ENCODE results near the gene SPTLC2.

The SPTLC2 gene

DNA sequence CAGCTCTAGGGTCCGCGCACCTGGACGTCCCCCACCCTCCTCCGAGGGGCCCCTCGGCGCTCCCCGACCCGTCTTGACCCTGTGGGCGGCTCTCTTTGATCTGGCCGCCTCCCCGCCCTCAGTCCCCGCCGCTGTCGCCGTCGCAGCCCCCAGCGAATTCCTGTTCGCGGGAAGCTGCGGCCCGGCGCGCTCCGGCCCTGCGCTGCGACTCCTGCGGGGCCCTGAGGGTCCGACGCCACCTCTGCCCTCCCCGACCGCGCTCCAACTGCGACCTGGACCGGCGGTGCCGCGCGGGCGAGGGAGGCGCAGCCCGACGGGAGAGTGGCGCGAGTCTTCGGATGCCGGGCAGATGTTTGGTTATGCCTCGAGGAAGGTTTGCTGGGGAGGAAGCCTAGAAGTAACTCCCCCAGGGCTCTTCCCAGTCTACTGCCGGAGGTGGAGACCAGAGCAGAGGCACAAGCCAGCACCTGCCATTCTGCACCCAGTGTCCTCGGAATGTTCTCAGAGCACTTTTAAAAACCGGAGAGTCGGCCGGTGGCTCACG, 117.4 kb downstream of the SPTLC2 start:
- no peak for DNase-seq

DNA sequence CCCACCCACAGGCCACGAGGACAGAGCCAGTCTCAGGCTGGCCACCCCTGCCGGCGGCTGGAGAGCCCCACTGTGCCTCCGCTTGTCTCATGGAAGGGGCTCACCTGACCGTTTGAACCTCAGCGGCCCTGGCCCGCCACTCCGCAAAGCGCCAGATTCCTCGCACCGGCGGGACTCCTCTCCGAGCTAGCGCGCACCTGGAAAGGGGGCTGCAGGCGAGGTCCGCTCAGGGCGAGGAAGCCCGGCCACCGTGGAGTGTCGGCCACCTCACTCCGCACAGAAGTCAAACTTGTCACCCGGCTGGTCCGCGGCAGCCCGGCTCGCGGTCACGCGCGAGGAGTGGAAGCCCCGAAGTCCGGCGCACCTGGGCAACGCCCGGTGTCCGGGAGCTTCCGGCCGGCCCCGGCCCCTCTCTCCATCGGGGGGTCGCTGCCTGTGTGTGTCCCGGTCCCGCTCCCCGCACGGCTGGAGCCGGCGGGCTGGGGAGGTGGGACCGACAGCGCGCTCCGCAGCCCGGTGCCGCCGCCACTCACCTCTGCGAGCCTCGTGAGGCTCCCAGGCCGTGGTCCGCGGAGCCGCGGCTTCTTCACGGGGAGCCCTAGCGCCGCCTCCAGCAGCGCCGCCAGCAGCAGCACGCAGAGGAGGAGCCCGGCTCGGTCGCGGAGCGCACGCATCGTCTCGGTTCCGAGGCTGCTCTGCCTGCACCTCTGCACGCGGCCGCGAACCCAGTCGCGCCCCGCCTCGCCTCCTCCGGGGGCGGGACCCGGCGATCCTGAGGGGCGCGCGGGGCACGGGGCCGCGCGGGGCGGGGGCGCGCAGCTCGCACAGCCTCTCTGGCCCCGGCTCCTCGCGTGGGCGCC, 118.1 kb downstream of the SPTLC2 start, which contains the start of gene ISM2:
Gene ISM2, minus strand, starts transcription at position 697 of the 860 bp plus-strand sequence. Its CDS starts 23 bp downstream, at position 674.
- DNase-seq, result peak in 3 of 6 experiments; percentile 5 to 15 (median 7)

DNA sequence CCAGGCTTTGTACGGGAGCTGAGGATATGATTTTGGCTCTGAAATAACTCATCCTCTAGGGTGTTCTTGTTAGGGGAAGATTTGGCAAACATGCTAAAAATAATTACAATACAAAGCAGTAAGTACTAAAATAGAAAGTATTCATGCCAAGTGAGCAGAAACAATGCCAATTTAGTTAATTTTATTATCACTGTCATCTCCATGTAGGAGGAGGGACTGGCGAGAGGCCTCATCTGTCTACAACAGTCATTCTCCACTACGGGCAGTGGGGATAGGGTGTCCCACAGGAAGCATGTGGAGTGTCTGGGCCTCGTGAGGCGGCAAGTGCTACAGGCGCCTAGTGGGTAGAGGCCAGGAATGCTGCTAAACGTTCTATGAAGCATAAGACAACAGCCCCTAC, 121.1 kb downstream of the SPTLC2 start:
- DNase-seq, result no peak

DNA sequence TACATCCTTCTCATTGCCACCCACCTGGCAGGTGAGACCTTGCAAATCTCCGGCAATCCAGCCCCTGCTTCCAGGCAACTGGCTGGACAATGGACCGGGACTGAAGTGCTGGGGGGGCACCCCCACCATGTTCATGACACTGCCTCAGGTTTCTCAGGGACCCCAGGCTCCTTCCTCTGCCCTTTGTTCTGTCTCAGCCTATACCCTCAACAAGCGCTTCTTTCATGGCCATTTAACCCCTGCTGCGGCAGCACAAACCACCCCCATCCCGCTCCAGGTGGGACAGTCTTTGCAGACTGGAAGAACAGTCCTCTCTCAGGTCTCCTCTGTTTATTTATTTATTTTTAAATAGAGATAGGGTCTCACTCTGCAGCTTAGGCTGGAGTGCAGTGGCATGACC, 125.4 kb downstream of the SPTLC2 start:
- DNase-seq, result no peak

DNA sequence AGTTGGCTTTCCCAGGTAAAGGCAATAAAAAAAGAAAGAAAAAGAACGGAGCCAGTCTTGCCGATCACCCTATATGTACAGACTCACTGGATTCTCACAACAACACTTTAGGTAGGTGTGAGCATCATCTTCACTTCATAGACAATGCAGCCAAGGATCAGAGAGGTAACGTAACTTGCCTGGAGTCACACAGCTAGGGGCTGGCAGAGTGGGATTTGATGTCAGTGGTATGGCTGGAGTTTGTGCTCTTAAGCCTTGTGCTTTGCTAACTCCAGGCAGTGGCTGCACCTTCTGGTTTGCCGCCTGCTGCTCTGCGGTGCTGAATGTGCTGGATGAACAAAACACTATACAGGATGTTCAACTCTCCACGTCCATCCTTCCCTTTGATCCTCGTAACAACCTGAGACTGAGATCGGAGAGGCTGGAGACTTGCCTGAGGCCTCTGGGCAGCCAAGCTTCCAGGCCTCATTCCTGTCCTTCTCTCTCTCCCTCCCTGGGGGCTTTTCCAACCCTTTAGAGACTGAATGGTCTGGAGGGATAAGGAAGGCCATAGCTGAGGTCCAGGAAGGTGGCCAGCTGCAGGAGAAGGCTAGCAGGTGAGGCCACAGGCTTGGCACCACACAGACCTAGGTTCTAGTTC, 126.0 kb downstream of the SPTLC2 start:
- DNase-seq, result no peak

DNA sequence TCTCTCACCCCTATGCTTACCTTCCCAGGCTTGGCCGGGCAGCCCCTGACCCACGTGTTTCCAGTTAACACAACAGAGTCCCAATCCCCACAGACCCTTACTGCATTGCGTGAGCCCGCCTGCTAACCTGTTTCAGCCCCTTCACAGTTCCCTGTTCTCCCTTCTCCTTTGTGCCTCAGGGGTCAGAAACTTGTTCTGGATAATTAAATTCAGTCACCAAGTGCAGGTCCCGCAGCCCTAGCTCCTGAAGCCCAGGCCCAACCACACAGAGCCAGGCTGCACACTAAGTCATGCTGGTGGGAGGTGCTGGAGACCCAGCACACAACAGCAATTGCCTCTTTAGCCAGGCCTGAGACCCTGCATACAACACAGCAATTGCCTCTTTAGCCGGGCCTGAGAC, 127.4 kb downstream of the SPTLC2 start:
- no peak for DNase-seq

DNA sequence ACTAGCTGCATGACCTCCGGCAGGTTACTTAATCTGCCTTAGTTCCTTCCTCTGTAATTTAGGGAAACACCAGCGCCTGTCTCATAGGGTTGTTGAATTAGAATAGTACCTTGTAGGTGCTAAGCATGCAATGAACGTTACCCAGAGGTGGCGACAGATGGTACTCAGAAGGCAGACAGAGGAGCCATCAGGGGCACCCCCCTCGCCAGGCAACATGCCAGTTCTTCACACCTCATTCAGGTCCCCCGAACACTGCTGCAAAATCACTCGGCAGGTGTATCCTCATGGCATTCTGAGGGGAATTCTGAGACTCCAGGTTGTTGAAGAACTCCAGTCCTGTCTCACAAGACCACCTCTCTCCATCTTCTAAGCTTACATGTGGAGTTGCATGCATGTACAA, 127.9 kb downstream of the SPTLC2 start:
- no peak for DNase-seq

DNA sequence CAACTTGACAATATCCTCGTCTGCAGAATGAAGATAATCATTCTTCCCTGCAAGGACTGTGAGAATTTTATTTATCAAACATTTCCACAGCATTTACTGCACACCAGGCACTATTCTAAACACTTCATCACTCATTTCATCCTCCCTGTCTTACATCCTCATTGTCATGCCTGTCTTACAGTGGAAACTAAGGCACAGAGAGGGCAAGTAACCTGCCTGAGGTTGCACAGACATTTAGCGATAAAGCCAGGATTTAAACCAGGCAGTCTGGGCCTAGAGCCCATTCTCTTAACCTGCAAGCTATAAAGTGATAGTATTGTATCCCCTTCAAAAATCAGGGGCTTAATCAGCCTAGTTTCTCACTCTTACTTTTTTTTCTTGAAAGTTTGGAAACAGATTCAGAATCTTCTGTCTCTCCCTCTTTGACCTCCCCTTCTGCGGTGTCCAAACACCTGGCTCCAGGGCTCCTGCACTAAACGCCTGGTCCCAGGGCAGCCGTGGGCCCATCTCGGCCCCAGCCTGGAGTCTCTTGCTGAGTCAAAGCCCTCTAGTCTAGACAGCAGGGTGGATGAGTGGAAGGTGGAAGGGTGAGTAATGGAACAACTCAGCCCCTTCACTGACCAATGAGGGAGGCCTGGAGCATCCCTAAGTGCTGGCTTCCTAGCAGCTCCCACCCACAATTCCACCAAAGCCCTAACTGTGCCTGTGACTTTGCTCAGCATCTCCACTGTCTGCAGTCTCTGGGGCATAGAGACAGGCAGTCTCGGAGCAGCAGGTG, 130.3 kb downstream of the SPTLC2 start:
- no peak for DNase-seq

DNA sequence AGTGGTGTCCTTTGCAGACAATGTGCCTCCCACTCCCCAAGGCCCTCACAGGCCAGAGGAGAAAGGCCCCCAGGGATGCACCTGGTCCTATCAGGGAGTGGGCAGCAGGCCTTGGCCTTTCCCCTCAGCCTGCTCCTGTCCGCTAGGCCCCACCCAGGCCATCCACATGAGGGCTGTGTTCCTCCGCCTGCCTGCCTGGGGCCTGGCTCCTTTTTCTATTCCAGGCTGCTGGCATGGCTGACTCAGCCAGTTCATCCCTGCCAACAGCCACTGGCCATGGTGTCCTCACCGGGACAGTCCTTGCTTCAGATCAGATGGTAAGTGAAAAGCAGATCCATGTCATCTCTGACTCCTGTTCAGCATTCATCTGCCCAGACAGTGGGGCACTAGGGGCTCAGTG, 131.2 kb downstream of the SPTLC2 start:
- no peak for DNase-seq

DNA sequence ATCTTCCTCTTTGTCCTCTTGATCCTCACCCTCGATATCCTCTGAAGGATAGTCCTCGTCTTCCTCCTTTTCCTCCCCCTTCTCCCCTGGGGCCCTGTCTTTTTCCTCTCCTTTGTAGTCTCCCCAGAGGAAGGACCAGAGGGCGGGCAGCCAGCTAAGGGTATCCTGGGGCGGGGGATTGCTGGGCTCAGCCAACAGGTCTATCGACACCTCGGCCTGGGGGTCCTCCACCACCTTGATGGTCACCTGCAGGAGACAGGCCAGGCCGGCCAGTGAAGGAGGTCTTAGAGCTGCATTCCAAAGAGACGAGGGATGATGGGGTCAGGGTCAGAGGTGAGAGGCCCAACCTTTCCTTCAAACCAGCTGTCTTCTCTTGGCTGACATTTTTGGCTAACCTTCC, 134.0 kb downstream of the SPTLC2 start:
- DNase-seq, result no peak

DNA sequence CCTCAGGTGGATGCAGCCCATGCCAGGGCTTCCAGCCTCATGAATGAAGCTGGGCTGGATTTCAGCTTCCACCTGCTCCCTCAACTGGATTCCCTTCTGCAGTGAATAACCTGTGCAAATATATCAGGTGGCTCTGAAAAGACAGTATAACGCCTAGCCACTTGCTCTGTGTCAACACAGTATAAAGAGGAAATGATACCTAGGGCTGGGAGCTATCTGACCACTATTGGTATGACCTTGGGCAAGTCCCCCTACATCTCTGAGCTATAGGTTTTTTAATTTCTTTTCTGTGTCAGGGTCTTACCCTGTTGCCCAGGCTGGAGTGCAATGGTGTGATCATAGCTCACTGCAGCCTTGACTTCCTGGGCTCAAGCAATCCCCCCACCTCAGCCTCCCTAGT, 137.6 kb downstream of the SPTLC2 start:
- DNase-seq, result no peak

DNA sequence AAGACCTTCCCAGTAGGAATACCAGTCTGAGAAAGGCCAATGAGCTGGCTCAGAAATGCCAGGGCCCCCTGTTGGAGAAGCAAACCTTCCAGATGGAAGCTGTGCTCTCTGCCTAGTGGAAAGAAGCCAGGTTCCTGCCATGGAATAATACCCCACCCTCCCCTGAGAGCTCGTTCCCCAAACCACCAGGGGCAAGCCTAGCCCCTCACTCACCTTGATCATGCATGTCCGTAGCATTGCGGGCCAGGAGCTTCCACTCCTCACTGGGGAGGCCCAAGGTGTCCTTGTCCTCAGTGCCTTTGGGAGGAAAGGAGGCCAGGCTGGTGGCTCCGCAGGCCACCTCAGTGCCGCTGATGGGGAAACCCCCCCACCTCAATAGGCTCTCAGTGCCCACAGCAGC, 138.4 kb downstream of the SPTLC2 start:
- DNase-seq, result no peak

DNA sequence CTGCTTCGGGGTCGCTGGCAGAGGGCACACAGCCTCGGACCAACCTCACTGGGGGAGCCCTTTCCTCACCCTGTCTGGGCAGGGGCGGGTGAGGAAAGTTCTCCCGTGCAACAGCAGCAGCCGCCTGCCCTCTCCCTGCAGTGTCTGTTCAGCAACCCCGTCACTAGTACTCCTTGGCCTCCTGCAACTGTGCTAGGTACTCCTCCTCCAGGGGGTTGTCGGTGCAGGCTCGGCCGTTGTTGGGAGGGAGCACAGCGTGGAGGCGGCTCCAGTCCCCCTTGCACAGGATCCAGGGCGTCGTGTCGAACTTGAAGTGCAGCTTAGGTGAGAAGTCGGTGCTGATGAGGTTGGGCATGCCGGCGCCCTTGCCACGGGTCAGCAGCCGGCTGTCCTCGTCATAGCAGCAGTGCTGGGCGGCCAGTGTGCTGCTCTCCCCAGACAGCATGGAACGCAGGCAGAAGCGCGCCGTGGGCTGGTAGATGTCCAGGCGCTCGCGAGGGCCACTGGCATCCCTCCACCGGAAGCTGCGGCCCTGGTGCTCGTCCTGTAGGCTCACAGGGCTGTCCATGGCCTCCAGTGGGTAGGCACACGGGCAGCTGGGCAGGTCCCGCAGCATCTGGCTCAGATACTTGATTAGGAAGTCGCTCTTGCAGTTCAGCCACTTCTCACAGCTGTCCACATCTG, 140.9 kb downstream of the SPTLC2 start:
- no peak for DNase-seq

DNA sequence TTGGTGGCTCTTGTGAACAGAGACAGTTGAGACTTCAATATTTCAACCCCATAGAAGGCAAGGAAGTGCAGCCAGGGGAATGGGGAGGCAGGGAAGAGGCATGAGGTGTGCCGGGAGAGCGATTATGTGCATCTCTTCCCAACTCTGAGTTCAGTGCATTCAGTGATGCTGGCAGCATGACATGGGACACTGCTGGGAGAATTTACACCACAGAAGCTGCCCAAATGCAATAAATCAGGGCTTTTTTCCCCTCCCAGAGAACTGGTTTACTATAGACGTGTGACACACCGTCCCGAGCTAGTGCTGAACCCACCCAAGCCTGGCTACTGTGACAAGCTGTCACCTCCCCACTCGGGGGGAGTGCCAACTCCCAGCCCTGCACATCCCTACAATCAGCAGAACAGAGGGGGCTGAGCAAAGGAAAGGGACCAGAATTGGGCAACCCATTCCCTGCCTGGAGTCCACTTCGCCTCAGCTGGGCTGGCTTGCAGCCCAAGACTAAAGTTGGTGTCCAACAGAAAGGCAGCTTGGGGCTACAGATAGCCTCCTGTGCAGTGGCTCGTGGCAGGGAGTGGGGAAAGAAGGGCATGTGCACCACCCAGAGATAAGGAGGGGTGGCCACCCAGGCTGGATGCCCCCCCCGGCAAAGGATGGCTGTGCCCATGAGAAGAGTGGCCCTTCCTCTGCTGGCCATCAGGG, 141.8 kb downstream of the SPTLC2 start:
- DNase-seq, result no peak

DNA sequence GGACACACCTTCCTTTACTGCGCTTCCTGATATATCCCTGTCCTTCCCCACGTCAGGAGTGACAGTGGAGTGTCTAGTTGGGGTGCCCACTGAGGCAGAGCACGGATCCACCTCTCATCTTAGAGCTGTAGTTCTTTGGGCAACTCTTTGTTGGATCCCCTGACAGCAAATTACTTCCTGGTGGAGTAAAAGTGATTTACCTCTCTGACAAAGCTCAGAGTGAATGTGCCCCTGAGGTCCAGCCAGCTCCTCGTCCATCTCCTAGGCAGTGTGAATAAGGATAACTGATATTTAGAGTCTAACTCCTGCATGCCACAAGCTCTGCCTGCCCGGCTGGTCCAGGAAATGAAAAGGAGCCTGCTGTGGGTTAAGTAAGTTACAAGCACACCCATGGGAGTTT, 142.5 kb downstream of the SPTLC2 start:
- no peak for DNase-seq

DNA sequence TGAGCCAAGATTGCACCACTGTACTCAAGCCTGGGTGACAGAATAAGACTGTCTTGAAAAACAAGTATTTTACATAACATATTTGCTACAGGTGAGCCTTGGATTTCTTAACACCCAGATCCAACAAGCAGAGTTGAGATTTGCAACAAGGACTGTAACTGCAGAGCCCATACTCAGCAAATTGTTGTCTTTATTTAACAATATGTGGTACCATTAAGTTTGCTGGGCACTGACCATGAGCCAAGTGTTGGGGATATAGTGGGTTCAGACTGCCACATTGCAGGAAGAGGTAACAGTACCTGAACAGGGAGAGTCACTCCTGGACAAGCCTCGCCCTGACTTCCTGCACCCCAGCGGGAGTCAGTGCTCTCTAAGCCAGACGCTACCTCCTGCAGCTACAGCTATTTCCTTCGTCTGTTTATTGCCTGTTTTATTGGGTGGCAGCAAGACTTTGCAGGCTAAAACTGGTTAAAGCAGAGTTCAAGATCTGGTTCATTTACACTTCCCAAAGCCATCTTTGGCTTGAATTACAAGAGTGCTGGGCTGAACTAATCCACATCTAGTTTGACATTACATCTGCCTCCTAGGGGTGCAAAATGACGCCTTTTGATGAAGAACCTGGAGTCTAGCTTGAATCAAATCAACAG, 146.1 kb downstream of the SPTLC2 start:
- DNase-seq, result no peak

DNA sequence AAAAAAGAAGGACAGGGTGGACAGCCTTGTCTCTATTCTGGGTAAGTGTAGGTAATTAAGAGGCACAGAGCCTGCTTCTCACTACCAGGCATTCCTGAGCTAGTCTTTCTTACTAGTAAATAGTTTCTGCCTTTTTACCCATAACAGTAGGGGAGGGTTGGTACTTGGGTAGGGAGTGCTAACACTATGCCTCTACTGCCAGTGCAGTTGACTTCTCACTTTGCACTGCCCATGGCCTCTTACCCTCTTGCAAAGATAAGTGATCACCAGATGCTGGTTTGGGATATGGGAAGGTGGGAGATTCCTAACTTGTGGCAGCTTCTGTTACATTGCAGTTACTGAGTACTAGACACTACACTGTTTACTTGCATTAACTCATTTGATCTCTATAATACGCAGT, 146.9 kb downstream of the SPTLC2 start:
- DNase-seq, result no peak

DNA sequence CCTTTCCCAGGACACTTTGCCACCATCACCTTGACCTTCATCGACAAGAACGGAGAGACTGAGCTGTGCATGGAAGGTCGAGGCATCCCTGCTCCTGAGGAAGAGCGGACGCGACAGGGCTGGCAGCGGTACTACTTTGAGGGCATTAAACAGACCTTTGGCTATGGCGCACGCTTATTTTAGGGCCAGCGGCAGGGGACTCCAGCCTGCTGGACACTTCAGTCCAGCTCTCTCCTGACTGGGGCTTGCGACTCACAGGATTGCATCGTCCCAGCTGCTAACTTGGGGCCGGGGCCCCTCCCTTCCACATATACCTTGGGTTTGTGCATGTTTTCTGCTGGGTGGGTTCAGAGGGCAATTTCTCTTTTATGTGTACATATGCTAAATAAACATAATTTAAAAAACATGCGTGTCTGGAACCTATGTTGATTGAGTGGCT, 147.4 kb downstream of the SPTLC2 start:
- no peak for DNase-seq

DNA sequence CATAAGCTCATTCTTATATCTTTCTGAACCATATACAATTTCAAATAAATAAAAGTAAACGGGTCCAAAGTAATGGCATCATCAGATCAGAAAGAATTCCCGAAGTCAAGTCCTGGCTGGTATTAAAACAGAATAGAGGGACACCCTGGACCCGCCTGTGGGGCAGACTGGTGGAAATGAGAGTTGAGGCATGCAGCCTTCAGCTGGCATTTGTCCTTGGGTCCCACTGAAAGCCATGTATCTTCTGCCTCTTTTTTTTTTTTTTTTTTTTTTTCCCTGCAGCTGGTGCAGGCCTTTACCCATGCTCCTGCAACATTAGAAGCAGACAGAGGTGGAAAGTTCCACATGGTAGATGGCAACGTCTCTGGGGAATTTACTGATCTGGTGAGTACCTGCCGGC, 148.6 kb downstream of the SPTLC2 start:
- DNase-seq, result no peak

DNA sequence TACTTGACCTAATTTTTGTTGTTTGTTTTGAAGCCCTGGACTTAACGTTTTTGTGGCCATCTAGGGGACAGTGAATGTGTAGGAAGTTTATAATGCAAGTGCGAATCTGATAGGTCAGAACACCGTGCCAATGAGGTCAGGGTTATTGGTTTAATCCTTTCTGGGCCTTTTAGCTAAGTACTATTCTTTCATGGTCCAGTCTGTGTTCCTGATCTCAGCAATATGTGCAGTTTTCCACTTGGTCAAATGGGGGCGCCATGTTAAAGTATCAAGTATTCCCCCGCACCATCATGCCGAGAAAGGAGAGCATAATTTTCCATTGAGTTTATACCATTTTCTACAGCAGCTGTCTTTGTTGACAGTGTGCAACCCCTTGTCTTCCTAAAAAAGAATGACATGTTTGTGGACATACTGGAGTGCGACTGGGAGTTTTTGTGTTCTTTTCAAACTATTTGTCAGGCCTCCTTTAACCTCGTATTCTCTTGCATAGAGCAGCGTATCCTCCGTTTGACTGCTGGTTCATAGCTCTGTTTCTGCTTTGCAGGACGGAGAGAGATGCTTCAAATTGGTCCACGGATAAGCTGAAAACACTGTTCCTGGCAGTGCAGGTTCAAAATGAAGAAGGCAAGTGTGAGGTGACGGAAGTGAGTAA, 157.2 kb downstream of the SPTLC2 start:
- DNase-seq, result peak; percentile 1 to 45 (median 37)
